NT2/D1 (cell line): ENCODE results near the gene ACIN1.

Source experiments
- SUZ12 ChIP-seq: IDR thresholded peaks from 2 replicates; pipeline ENCODE4 v1.6.1; 2011; ENCODE audit not compliant: insufficient read length, insufficient read depth; ENCODE audit errors: extremely low read depth
- YY1 ChIP-seq: IDR thresholded peaks from 2 replicates; pipeline ENCODE4 v1.6.1; 2011; ENCODE audit not compliant: insufficient read length, insufficient read depth
- ZNF274 ChIP-seq: IDR thresholded peaks from 2 replicates; pipeline ENCODE4 v1.6.1; 2011; ENCODE audit warnings: mild to moderate bottlenecking, low read depth, low read length

GRCh38 chr14:23058654-23059504, 36.1 kb downstream of the ACIN1 start:
- TF ChIP-seq SUZ12 (no peak), YY1 (no peak), ZNF274 (no peak)
